HG02571 (cell line): ENCODE data around the gene LRRK1.

ENCODE experiments used
- ATAC-seq: cut with Tn5 transposase; IDR thresholded peaks from one replicate; pipeline ENCODE4 v1.9.1; 2021; ENCODE audit warnings: mild to moderate bottlenecking, moderate library complexity; ENCODE audit not compliant: unreplicated experiment

Gene LRRK1

DNA sequence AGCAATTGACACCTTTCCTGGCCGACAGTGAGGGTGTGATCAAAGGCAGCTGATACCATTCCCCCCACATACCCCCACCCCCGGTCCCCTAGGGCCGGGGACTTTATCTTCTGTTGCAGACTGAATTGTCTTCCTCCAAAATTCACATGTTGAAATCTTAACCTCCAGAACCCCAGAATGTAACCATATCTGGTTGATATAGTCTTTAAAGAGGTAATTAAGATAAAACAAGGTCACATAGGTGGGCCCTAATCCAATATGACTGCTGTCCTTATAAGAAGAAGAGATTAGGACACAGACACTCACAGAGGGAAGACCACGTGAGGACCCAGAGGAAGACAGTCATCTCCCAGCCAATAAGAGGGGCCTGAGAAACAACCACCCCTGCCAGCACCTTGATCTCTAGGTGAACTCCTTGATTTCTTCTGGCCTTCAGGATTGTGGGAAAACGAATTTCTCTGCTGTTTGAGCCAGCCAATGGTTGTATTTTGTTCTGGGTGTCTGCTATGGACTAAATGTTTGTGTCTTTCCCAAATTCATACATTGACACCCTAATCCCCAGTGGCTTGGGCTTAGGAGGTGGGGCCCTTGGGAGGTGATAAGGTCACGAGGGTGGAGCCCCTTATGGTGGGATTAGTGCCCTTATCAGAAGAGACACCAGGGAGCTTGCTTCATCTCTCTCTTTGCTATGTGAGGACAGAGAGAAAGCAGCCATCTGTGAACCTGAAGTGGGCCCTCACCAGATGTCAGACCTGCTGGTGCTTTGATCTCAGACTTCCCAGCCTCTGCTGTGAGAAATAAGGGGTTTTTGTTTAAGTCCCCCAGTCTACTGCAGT lies 188.7 kb downstream of the LRRK1 start:
- no peak for ATAC-seq

DNA sequence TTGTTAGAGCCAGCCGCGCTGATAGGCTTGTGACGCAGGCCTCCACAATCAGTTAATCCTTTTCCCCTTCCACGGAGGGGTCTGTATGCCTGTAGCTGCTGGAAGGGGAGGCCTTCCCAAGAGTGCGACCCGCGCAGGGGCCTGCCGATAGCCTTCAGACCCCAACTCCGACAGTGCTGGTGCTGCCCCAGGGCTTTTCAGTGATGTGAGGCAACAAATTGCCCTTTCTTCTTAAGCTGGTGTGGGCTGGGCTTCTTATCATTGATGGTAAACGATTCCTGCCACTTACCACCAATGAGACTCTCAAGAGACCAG lies 189.3 kb downstream of the LRRK1 start:
- no peak for ATAC-seq

DNA sequence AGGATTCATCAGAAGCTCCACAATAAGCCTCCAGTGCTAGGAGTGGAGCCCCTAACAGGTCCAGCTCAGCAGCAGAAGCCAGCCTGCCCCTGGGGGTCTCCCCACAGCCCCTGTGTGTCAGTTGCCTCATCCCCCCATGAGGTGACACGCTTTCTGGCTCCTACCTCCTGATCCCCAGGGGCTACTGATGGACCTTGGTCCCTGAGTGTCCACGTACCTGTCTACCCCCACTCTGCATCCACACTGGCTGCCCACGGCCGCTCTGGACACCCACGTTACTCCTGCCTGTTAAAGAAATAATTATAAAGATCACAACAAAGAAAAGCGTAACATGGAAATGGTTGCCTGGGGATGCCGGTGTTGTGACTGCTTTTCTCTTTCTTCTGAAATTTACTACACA lies 189.6 kb downstream of the LRRK1 start:
- no peak for ATAC-seq

DNA sequence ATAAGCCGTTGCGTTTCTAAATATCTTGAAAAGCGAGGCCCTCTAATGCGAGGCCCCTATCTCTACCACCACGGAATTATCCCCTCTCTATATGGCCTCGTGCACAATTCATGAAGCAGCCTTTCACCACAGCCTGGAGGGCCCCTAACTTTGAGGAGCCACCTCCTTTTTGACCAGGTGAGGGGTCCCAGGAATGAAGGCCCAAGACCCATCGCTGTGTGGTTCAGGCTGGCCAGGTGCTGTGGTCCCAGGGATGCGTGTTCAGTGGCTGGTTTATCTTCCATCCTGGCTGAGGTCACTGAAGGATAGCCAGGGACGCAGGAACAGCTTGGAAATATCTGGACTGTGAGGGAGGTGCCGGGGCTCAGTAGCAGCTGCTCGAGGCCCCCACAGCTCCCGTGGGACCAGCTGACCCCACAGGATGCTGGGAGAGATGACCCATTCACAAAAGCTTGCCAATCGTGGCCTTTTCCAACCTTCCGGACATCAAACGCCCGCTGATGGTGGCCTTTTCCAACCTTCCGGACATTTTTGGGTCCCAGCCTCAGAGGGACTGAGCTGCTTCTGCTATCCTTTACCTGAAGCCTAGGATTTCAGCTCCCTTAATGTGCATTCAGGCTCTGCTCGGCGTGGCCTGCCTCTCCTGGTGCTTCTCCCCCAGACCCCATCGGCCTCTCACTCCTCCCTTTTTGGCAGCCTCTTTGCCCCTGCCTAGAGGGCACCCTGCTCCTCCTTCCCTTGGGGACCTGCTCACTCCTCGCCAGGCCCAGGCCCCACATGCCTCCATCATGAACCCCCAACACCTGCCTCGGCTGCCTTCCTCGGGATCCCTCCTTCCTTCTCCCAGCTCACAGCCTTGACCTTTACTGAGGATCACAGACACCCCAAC lies 191.8 kb downstream of the LRRK1 start:
- no peak for ATAC-seq

DNA sequence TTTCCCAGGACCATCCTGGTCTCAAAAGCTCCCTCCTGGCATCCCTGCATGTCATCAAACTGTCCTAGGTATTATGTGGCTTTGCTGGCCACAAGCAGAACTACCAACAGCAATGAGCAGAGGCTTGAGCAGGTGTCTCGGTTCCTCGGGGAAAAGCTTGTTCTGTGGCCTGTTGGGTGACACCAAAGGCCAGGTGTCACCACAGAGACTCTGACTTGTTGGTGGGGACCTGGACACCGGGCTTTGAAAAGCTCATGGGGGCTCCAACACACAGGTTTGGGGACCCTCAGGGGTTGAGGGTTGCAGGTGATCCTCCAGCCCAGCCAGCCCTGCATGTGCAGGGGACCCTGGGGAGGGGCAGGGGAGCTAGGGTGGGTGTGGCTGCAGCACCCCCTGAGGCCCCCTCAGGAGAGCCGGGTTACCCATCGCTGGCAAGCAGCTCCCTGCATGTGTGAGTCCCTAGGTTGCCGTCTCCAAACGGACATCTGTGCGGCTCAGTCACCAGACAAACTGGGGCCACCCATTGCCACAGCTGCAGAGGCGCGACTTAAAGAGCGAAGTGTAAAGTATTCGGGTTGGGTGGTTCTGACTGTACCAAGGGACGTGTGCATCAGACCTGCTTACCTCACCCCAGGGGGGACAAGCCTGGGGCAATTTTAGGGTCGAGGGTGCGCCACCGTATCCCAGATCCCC lies 192.6 kb downstream of the LRRK1 start:
- no peak for ATAC-seq

DNA sequence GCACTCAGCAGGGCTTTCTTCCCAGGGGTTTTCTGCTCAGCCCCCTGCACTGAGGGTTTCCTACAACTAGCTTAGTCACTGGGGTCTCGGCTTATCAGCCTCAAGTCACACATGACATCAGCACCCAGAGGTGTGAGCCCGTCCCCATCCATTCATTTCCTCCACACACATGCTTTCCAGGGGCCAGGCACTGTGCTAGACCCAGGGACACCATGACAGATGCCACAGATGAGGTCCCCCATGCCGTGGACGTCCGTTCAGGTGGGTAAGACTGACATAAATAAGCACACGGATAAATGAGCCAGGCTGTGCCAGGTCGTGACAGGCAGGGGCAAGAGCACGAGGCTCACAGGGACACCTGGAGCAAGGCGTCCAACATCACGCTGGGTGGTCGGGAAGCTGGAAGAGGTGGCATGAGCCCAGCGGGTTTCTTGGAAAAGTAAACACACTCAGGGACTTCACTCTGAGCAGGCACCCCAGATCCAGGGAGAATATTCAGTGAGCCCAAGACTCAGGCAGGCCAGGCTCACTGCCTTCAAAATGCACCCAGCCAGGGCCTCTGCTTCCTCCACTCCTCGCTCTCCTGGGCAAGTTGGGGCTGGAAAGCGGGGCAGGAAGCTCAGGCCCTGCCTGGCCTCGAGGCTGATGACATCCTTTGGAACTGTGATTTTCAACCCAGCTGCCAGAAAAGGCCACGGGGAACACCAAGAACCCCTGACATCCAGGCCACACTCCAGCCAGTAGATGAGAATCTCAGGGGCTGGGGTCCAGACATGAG lies 193.4 kb downstream of the LRRK1 start:
- no peak for ATAC-seq

DNA sequence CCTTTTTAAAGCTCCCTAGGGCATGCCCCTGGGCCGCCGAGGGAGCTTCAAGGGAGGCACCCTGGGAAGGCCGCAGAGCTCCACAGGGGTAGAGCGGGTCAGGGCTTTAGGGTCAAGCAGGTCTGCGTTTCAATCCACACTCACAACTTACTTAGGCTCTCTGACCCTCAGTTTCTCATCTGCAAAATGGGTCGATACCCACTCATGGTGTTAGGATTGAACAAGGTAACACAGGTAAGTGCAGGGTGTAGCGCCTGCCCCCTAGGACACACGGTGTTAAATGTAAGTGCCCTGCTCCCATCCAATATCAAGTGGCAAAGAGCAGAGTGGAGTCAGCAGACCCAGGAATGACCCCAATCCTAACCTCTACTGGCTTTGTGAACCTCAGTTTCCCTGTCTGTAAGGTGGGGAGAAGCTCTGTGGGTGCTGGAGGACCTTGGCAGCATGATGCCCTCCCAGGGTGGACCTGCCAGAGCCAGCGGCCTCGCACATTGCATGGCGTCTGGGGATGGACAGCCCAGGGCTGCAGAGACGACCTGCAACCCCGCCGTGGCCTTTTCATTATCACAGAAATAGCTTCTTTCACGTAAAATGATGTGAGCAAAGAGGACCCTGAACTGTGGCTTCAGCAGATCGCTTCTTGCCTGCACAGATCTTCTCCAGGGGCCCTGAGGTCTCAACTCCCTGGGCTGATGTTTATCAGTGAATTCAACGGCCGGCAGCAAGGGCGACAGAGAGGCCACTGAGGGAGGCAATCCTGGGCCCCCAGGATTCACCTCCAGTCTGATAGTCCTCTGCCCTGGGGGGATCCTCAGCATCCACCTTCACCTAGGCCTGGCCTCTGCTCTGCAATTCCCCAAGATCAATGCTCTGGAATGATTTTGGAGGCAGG lies 194.2 kb downstream of the LRRK1 start:
- ATAC-seq = no peak

DNA sequence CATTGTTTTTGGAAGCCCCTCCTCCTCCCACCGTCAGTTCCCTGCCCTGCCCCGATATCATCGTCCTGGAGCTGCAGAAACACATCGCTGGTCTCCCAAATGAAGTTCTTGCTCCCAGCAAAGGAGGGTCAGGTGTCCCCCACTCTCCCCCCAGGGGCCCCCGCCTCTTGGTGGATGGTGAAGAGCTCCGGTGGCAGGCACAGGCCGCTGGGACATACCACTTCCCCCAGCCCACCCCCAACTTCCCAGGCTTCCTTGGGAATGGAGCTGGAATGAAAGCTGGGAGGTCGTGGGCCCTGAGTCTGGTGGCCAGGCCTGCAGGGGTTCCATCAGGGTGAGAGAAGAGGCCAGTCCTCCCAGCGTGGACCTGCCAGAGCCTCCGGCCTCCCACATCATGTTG lies 195.0 kb downstream of the LRRK1 start:
- ATAC-seq = no peak

DNA sequence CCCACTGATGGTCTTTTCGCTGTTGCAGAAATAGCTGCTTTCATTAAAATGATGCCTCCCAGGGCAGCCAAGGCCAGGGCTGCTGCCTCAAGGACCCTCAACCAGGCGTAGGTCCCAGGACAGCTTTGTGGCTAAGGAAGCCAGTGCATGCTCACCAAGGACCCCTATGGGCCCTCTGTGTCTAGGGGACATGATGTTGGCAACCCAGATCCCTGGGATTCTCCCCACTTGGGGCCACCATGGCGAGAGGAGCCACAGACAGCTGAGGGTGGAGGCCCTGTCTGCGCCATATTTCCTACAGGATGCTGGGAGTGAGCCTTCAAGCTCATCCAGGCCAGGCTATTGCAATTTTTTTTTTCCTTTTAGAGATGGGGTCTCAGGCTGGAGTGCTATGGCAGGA lies 195.5 kb downstream of the LRRK1 start:
- no peak for ATAC-seq

DNA sequence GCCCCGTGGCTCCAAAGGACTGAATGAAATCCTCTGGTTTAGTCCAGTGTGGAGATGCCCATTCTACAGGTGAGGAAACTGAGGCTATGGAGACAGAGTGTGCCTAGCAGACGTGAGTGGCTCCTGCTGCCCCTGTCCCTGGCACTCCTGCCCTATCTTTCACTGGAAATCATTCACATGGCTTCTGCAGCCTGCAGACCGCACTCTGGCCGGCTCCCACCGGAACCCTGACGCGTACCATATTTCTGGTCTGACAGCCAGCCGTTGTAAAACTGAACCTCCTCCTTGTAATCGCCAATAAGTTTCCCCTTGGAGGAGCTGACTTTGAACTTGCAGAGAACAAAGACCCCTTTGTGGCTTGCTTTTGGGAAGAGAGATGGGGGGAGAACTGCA lies 196.2 kb downstream of the LRRK1 start:
- ATAC-seq = no peak

DNA sequence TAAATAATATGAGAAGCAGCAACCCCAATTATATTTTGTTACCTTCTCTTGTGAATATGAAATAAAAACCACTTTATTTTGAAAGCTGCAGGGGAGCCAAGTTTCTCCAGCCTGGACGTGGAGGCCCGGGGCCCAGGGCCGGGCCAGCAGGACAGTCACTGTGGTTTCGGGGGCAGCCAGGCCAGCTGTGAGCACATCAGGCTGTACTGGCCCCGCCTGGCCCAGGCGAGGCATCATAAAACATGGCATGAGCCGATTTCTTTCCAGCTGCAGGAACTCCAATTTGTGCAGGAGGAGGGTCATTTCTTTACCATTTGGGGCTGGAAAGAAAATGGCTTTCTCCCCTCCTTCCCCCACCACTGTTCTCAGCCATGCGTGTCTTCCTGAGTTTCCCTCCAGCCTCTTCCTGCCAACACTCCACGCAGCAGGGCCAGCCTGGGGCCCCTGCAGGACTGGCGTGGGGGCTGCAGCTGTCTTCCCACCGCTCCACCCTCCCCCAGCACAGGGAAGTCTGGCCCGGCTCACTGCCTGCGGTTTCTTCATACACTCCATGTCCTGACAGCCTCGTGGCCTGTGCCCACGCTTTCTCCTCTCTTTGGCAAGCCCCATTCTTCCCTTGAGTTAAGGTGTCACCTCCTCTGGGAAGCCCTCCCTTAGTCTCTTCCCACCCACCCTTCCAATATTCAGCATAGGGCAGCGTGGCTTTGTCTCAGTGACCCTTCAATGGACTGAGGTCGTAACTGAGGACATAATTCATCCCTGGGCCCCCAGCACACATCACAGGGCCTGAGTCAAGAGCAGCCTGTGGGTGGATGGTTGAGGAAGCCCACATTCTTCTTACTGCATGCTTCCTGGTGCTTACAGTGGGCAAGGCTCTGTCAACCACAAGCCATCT lies 196.9 kb downstream of the LRRK1 start:
- no peak for ATAC-seq

DNA sequence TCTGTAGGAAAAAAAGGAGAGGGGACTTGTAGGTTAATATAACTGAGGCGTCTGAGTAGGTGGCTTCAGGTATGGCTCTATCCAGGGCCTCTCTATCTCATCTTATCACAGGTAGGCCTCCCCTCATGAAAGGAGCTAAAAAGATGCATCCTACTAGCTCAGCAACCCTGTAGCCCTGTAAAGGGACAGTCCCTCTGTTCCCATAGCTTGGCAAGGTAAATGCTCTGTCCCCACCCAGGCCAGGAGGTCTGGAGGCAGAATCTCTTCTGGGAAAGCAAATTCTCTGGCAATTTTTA lies 197.5 kb downstream of the LRRK1 start:
- no peak for ATAC-seq

DNA sequence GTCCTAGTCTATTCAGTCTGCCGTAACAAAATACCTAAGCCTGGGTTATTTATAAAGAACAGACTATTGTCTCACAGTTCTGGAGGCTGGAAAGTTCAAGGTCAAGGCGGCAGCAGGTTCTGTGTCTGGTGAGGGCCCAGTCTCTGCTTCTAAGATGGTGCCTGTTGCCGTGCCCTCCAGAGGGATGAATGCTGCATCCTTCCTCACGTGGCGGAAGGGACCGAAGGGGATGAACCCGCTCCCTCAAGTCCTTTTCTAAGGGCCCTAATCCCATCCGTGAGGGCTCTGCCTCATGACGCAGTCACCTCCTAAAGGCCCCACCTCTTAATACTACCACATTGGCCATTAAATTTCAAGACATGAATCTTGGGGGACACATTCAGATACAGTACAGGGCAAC lies 199.0 kb downstream of the LRRK1 start:
- no peak for ATAC-seq

DNA sequence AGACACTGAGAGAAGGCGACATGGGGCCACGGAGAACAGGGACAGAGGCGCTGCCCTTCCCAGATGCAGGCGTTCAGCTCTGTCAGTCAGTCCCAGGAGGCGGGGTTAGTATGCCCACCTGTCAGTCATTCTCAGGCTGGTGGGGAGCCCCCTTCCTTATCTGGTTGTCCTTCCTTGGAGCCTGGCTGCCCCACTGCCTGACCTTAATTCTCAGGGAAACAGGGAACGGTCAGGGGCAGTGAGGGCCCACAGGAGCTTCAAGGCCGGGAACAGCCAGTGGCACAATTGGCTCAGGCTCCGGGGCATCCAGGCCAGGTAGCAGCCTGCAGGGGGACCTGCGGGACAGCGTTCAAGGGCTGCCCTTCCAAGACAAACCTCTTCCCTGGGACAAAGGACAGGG lies 199.5 kb downstream of the LRRK1 start:
- ATAC-seq = no peak

DNA sequence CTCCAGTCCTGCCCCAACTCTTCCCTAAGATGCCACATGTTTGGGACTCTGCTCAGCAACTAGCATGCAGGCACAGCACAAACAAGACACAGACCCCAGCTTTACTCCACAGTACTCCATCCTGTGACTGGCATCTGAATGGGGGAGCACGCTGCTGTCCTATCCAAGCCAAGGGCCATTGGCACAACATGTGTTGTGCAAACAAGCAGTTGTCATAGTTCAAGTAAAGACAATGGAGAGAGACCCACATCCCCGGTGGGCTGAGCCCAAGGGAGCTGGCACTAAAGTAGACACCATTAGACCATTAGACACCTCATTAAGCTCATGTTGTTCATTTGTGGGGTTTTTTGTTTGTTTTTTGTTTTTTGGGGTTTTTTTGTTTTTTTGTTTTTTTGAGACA lies 200.0 kb downstream of the LRRK1 start:
- no peak for ATAC-seq
